GM18873 (cell line): ENCODE measurements around the gene SELENOV.

Source experiments
- ATAC-seq: cut with Tn5 transposase; IDR thresholded peaks from one replicate; pipeline ENCODE4 v1.9.1; 2021; ENCODE audit warnings: mild to moderate bottlenecking, moderate library complexity, moderate number of reproducible peaks; ENCODE audit not compliant: unreplicated experiment, low FRiP score

Gene SELENOV

GRCh38 chr19:39554701-39555311 lies 39.9 kb downstream of the SELENOV start:
- ATAC-seq = no peak

GRCh38 chr19:39555883-39556282 lies 40.9 kb downstream of the SELENOV start:
- ATAC-seq = no peak

GRCh38 chr19:39557811-39558623 lies 43.1 kb downstream of the SELENOV start:
- ATAC-seq = no peak

- no peak for ATAC-seq
These were observed 43.7 kb downstream of the SELENOV start for GRCh38 chr19:39558624-39559117.

- ATAC-seq = no peak
These were observed 48.5 kb downstream of the SELENOV start for GRCh38 chr19:39563408-39563807.

- ATAC-seq = no peak
These were observed 51.1 kb downstream of the SELENOV start for GRCh38 chr19:39566064-39566463.

GRCh38 chr19:39568604-39569003 lies 53.7 kb downstream of the SELENOV start:
- ATAC-seq = no peak
